Lung (tissue), 12 donors: ENCODE measurements around the gene FAM13A. TPM values are rescaled to one million over a fixed set of nuclear protein-coding genes. Genes with fewer than 3 reads are reported as not detected.
"Not testable (repeated sequence)": the region's sequence is repeated elsewhere in the genome, so short reads cannot be mapped to it uniquely, and the experiment has no call there.

ENCODE experiments used
- ATAC-seq: fragments of 200-7000 bp; cut with Tn5 transposase; one replicate; pipeline ENCODE4 v1.9.1; 2020; ENCODE audit warnings: moderate number of reproducible peaks; ENCODE audit not compliant: insufficient read depth, low FRiP score
- DNase-seq, 3 donors: peaks; one replicate each; pipeline ENCODE4 v3.0.0-alpha.2; 2013 to 2017
- H3K27ac ChIP-seq, 2 donors: one replicate each; pipeline ENCODE4 v1.5.1; 2013; ENCODE audit warnings: mild to moderate bottlenecking in 2 of 2, moderate library complexity in 2 of 2, control low read depth in 1 of 2, inconsistent platforms in 1 of 2, low read depth in 1 of 2, low read length in 1 of 2
- H3K27me3 ChIP-seq, 3 donors: one replicate each; pipeline ENCODE4 v1.5.1; 2013; ENCODE audit warnings: low read length in 2 of 3; ENCODE audit not compliant: control insufficient read depth in 3 of 3, insufficient read depth in 3 of 3
- H3K36me3 ChIP-seq, 4 donors: one replicate each; pipeline ENCODE4 v1.5.1; 2013; ENCODE audit warnings: low read length in 4 of 4, mild to moderate bottlenecking in 1 of 4, moderate library complexity in 1 of 4; ENCODE audit not compliant: control insufficient read depth in 4 of 4, insufficient read depth in 4 of 4
- H3K4me1 ChIP-seq, 5 donors: one replicate each; pipeline ENCODE4 v1.5.1; 2013; ENCODE audit warnings: low read length in 5 of 5, mild to moderate bottlenecking in 2 of 5, moderate library complexity in 1 of 5; ENCODE audit not compliant: control insufficient read depth in 5 of 5, insufficient read depth in 5 of 5
- H3K4me3 ChIP-seq: one replicate; pipeline ENCODE4 v1.5.1; 2013; ENCODE audit warnings: mild to moderate bottlenecking, control low read depth, moderate library complexity
- H3K9ac ChIP-seq, 2 donors: one replicate each; pipeline ENCODE4 v1.5.1; 2013; ENCODE audit warnings: low read length in 2 of 2, control low read depth in 1 of 2; ENCODE audit not compliant: insufficient read depth in 1 of 2
- H3K9me3 ChIP-seq, 4 donors: one replicate each; pipeline ENCODE4 v1.5.1; 2013; ENCODE audit warnings: low read length in 3 of 4, mild to moderate bottlenecking in 1 of 4, moderate library complexity in 1 of 4; ENCODE audit not compliant: control insufficient read depth in 4 of 4, insufficient read depth in 3 of 4
- CTCF ChIP-seq: IDR thresholded peaks from 2 replicates; pipeline ENCODE4 v1.5.1; 2012; ENCODE audit warnings: mild to moderate bottlenecking; ENCODE audit errors: control extremely low read depth, extremely low read depth
- WGBS, 2 donors: extraction: QIAGEN DNeasy Blood & Tissue Kit; methylation state at CpG; one replicate each; pipeline ENCODE4 v1.1.7; 2013; 5-methylcytosine and 5-hydroxymethylcytosine counted together
- polyA plus RNA-seq, 2 donors: library from polyadenylated mRNA; stranded (reverse); fragments of 200-250 nt; gene quantifications; one replicate each; pipeline ENCODE4 v1.2.1, GENCODE V29; 2013
- total RNA-seq, 2 donors: library from RNA; depleted of rRNA in 1 of 2; stranded (reverse); fragments of >200 nt in 1 of 2; gene quantifications; one replicate each; pipeline ENCODE4 v1.2.1, GENCODE V29; 2014 to 2021
- donor health status: control.
- donor health status: control.
- donor health status: Bipolar disorder and iron deficiency.
- donor health status: healthy.
- donor health status: DM: yes; HTN: yes; CAD: no.

FAM13A gene
- total and polyA plus RNA-seq, 4 donors = 9.2 to 122 (median 29.3) TPM

GRCh38 chr4:88908003-88908402 is 149.0 kb downstream of the FAM13A start:
- ATAC-seq (no peak), DNase-seq (no peak)
- Histone ChIP-seq H3K4me3 (no peak overlapping the region), H3K27me3 (no peaks in the 10 kb centered on the region), H3K36me3 (peaks cover 1 to 10% (median 5%) of the 10 kb centered on the region in 4 donors), H3K9ac (no peak overlapping the region), H3K9me3 (peaks cover 0 to 3% (median 0%) of the 10 kb centered on the region in 4 donors), H3K27ac (no peak overlapping the region), H3K4me1 (no peaks in the 10 kb centered on the region)
- no peak for TF ChIP-seq CTCF
- 94% methylated on average over 1 of the region's 1 CpG for WGBS, 2 donors

GRCh38 chr4:88907478-88907877 is 149.5 kb downstream of the FAM13A start:
- Histone ChIP-seq H3K9me3 (peaks cover 0 to 3% (median 0%) of the 10 kb centered on the region in 4 donors), H3K27me3 (no peaks in the 10 kb centered on the region), H3K4me3 (no peak overlapping the region), H3K9ac (no peak overlapping the region), H3K4me1 (no peaks in the 10 kb centered on the region), H3K36me3 (peaks cover 1 to 10% (median 5%) of the 10 kb centered on the region in 4 donors), H3K27ac (no peak overlapping the region)
- no peak for TF ChIP-seq CTCF
- DNase-seq = no peak
- WGBS, 2 donors = 87% methylated on average over 5 of the region's 5 CpGs
- ATAC-seq = no peak

- H3K27ac ChIP-seq, H3K4me3 ChIP-seq, H3K27me3 ChIP-seq, H3K36me3 ChIP-seq, H3K9ac ChIP-seq, DNase-seq, ATAC-seq, H3K9me3 ChIP-seq, H3K4me1 ChIP-seq: not testable (repeated sequence)
- 93 to 96% methylated on average over 3 of the region's 3 CpGs for WGBS, 2 donors
Observed at GRCh38 chr4:88904240-88904639, 152.7 kb downstream of the FAM13A start.

- Histone ChIP-seq H3K36me3 (peaks cover 1 to 10% (median 4%) of the 10 kb centered on the region in 4 donors), H3K4me1 (no peaks in the 10 kb centered on the region), H3K9me3 (peaks cover 0 to 3% (median 0%) of the 10 kb centered on the region in 4 donors), H3K27me3 (no peaks in the 10 kb centered on the region), H3K4me3 (no peak overlapping the region), H3K27ac (no peak overlapping the region), H3K9ac (no peak overlapping the region)
- ATAC-seq (no peak), DNase-seq (no peak)
- WGBS, 2 donors = 97 to 98% methylated on average over 2 of the region's 2 CpGs
- TF ChIP-seq CTCF = no peak
Observed at GRCh38 chr4:88900432-88900831, 156.6 kb downstream of the FAM13A start.
